NCI-H1417 treated with DMSO at 0.1 percent for 48 hours (cell line): ENCODE data around the gene WDR37.
"Not testable (repeated sequence)": the region's sequence is repeated elsewhere in the genome, so short reads cannot be mapped to it uniquely, and the experiment has no call there.

Source experiments
- DNase-seq: peaks from one replicate; lab custom pipeline; 2025; lab: John Stamatoyannopoulos, UW

The WDR37 gene

DNA sequence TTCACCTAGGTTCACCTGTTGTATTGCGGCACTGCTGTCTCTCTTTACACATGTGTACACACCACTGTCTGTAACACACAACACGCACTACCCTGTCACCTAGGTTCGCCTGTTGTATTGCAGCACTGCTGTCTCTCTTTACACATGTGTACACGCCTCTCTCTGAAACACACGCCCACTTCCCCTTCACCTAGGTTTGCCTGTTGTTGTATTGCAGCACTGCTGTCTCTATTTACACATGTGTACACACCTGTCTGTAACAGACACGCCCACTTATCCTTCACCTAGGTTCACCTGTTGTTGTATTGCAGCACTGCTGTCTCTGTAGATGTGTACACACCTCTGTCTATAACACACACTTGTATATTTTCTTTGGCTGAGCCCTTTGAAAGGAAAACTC lies 51.5 kb downstream of the WDR37 start:
- DNase-seq, result no peak

GRCh38 chr10:1109795-1110673 lies 53.8 kb downstream of the WDR37 start:
- DNase-seq, result no peak

GRCh38 chr10:1110674-1111119 lies 54.5 kb downstream of the WDR37 start:
- no peak for DNase-seq

GRCh38 chr10:1114315-1114714 lies 58.1 kb downstream of the WDR37 start:
- DNase-seq, result no peak

DNA sequence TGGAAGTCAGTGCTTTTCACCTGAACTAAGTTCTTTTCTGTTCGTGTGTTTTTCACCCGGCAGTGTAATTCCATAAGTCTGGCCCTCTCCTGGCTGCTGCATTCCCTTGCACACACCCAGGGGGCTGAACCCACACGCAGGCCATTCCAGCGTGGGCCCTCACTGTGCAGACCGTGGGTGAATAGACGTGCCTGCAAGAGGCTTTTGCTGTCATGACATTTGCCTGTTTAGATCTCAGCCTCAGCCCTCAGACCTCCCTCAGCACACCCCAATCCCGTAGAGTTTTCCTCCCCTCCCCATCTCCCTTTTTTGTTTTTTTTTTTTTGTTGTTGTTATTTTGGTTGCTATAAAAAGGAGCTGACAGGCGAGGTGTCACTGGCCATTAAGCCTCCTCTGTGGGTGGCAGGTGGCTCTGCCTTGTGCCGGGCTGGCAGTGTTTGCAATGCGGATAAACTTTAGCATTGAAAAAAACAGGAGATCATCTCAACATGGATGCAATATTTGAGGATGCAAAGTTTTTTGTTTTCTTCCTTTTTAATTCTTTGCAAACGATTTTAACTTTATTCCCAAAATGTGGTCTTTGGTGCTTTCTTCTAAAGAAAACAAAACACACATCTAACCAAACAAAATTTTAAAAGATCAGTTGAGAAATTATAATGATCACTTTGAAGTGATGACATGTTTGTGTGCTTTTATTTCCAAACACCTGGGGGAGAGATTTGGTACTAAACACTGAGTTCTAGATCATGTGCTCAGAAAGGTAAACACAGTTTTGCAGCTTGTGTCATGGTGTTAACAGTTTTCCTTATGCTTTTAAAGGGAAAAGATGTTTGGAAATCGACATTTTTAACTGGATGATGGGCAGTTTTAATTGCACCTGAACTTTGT lies 58.8 kb downstream of the WDR37 start:
- DNase-seq, result no peak

- no peak for DNase-seq
These were observed 59.4 kb downstream of the WDR37 start for GRCh38 chr10:1115607-1115955.

DNA sequence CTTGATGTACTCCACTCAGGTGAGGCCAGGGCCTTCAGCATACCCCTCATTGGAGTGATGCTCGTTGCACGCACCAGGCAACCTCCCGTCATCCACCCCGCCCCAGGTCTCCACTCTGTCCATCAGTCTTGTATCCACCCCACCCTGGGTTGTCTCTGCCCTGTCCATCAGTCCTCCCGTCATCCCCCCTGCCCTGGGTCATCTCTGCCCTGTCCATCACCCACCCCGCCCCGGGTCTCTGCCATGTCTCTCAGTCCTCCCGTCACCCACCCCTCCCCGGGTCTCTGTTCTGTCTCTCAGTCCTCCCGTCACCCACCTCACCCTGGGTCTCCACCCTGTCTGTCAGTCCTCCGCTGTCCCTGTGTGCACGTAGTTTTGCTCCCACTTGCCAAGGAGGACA lies 59.9 kb downstream of the WDR37 start:
- DNase-seq, result no peak

- DNase-seq, result no peak
These were observed 60.6 kb downstream of the WDR37 start for GRCh38 chr10:1116696-1117280.

GRCh38 chr10:1117651-1118050 lies 61.5 kb downstream of the WDR37 start:
- DNase-seq, result no peak

DNA sequence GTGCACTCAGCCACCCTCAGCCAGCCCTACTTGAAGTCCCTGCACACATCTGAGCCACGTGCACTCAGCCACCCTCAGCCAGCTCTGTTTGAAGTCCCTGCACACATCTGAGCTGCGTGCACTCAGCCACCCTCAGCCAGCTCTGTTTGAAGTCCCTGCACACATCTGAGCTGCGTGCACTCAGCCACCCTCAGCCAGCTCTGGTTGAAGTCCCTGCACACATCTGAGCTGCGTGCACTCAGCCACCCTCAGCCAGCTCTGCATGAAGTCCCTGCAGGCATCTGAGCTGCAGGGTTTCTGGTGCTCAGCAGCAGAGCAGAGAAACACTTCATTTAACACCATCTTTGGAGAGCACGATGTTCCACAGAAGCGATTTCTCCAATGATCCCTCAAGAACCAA lies 62.1 kb downstream of the WDR37 start:
- not testable (repeated sequence) for DNase-seq

- DNase-seq, result no peak
These were observed 62.8 kb downstream of the WDR37 start for GRCh38 chr10:1119027-1119426.

DNA sequence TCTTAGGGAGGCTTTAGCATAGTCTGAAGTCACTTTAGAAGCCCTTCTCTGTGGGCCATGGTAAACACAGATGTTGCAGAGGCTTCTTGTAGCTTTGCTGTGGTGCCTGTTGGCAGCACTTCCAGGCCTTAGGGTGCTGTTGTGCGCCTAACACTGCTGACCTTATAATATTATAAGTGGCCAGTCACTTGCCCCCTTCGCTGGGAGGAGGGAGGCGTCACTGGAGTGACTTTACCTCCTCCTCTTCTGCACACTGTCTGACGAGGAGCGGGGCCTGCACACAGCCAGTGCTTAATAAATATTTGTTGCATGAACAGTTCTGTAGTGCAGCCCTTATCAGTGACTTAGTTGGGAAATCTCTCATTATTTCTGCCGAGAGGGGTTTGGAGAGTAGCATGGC lies 63.3 kb downstream of the WDR37 start:
- DNase-seq, result no peak

GRCh38 chr10:1120306-1120705 lies 64.1 kb downstream of the WDR37 start:
- DNase-seq, result no peak

- DNase-seq, result no peak
These were observed 64.6 kb downstream of the WDR37 start for GRCh38 chr10:1120801-1121211.

GRCh38 chr10:1121271-1121970 lies 65.2 kb downstream of the WDR37 start:
- DNase-seq, result no peak

- DNase-seq, result no peak
These were observed 66.2 kb downstream of the WDR37 start for GRCh38 chr10:1122349-1122748.

GRCh38 chr10:1123198-1123597 lies 67.0 kb downstream of the WDR37 start:
- DNase-seq, result no peak

GRCh38 chr10:1123972-1124371 lies 67.8 kb downstream of the WDR37 start:
- DNase-seq, result no peak

GRCh38 chr10:1124796-1125195 lies 68.6 kb downstream of the WDR37 start:
- DNase-seq, result no peak

GRCh38 chr10:1126461-1126860 lies 70.3 kb downstream of the WDR37 start:
- DNase-seq, result no peak

GRCh38 chr10:1127629-1128028 lies 71.4 kb downstream of the WDR37 start:
- no peak for DNase-seq

DNA sequence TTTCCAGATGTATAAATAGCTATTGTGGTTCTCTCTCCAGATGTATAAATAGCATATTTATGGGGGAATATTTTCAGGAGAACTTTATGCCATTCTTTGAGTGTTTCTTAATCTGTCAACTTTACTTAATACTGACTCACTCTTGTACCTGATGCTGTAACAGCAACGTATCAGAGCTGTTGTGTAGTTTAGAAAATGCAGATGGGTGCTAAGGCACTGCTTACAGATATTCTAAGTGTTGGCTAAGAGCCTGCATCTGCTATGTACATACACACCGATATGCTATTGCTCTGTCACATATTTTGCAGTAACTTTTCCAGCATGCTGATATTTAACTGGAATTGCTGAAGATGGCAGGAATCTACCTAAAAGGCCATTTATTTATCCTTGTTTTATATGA lies 71.9 kb downstream of the WDR37 start:
- no peak for DNase-seq
